H1 (cell line): ENCODE measurements around the gene SPATA6L. TPM values are rescaled to one million over a fixed set of nuclear protein-coding genes. Genes with fewer than 3 reads are reported as not detected.

ENCODE experiments used
- ATF3 ChIP-seq: IDR thresholded peaks from 2 replicates; pipeline ENCODE4 v1.6.1; 2011; ENCODE audit warnings: low read depth, mild to moderate bottlenecking, low read length; ENCODE audit not compliant: insufficient read depth
- polyA plus RNA-seq, 7 experiments: library from polyadenylated mRNA; depleted of rRNA in 3 of 7; stranded (reverse) in 5 of 7; unstranded in 2 of 7; fragments of >200 nt in 5 of 7; fragments of 200-250 nt in 2 of 7; gene quantifications; 1 replicate in 5 of 7; 2 replicates in 1 of 7; 4 replicates in 1 of 7; pipeline versions ENCODE4 v1.2.1 to v1.2.3, GENCODE V29; 2011 to 2013; ENCODE audit warnings: missing spikeins in 2 of 7, mixed read lengths in 2 of 7
- total RNA-seq: library from RNA; stranded (reverse); fragmentation: NEBNext Ultra II Directional; extraction: Animal tissue kit (Norgen Biotek cat#: 25700); gene quantifications from 2 replicates; pipeline ENCODE4 v1.2.1, GENCODE V29; 2021

Gene SPATA6L
- total and polyA plus RNA-seq, 2 of the 8 experiments (the other 6 are each of a cell fraction or from before 2014, with no cell fraction given), result 0.57 to 1.1 TPM

- TF ChIP-seq ATF3, result no peak
Measured at GRCh38 chr9:4714266-4715016, 48.2 kb upstream of the SPATA6L start (continued).
